Measurements from ENCODE around the gene SLFN11. TPM values are rescaled to one million over a fixed set of nuclear protein-coding genes. Genes with fewer than 3 reads are reported as not detected.
A peak's percentile ranks its signal among the peaks of the same experiment; 100 is the strongest.
"Not testable (repeated sequence)": the region's sequence is repeated elsewhere in the genome, so short reads cannot be mapped to it uniquely, and the experiment has no call there.

The SLFN11 gene
- total and polyA plus RNA-seq, 2 experiments from 2014 or later = 2.5 to 8.3 TPM

DNA sequence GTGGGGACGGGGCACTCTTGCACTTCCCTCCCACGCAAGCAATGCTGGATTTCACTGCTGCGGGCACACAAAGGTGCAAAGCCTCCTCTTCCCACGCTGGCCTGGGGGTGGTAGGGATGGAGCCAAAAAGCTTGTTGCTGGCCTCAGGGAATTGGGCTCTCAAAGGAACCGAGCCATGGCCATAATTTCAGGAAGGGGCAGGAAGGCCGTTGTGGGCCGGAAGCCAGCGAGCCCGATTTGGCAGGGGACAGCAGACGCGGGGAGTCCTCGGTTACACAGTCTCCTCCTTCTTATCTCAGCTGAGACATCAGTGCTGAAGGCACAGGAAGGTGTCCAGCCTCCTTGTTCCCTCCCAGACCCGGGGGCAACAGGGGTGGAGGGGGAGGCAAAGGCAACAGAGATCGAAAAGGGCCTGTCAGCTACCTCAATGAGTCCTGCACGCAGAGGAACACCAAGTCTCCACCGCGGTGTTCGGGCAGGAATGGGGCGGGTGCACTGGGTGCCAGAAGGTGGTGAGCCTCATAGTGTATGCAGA lies 59.5 kb downstream of the SLFN11 start:
- DNase-seq (ENCODE audit: low spot score) = no peak
- TF ChIP-seq, protein P1, sequence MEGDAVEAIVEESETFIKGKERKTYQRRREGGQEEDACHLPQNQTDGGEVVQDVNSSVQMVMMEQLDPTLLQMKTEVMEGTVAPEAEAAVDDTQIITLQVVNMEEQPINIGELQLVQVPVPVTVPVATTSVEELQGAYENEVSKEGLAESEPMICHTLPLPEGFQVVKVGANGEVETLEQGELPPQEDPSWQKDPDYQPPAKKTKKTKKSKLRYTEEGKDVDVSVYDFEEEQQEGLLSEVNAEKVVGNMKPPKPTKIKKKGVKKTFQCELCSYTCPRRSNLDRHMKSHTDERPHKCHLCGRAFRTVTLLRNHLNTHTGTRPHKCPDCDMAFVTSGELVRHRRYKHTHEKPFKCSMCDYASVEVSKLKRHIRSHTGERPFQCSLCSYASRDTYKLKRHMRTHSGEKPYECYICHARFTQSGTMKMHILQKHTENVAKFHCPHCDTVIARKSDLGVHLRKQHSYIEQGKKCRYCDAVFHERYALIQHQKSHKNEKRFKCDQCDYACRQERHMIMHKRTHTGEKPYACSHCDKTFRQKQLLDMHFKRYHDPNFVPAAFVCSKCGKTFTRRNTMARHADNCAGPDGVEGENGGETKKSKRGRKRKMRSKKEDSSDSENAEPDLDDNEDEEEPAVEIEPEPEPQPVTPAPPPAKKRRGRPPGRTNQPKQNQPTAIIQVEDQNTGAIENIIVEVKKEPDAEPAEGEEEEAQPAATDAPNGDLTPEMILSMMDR (IDR thresholded peaks at IDR 0.05; ENCODE audit: poor library complexity) = no peak
- TF ChIP-seq EZH2 (IDR thresholded peaks at IDR 0.05; ENCODE audit: borderline replicate concordance) = no peak
- no peak for TF ChIP-seq EZH2phosphoT487 (IDR thresholded peaks at IDR 0.05; ENCODE audit: low read depth, severe bottlenecking, unreplicated experiment)
- H3K27me3 ChIP-seq = peaks cover 6% of the 10 kb centered on the region
- H3K4me3 ChIP-seq = no peak overlapping the region
- no peaks in the 10 kb centered on the region for H3K9me3 ChIP-seq (ENCODE audit: low read depth)
- no peaks in the 10 kb centered on the region for H3K36me3 ChIP-seq (replicated peaks; ENCODE audit: insufficient read depth, low read depth)
- no peak overlapping the region for H3K4me2 ChIP-seq
- H3K9me2 ChIP-seq (replicated peaks; ENCODE audit: insufficient read depth) = no peaks in the 10 kb centered on the region
- no peaks in the 10 kb centered on the region for H3K79me2 ChIP-seq
- no peaks in the 10 kb centered on the region for H3K4me1 ChIP-seq (ENCODE audit: insufficient read depth)
- H3K27ac ChIP-seq = no peak overlapping the region
- H4K20me1 ChIP-seq (ENCODE audit: insufficient read depth, poor library complexity, severe bottlenecking) = no peaks in the 10 kb centered on the region
- WGBS (ENCODE audit: low lambda C conversion rate, missing lambda C conversion rate) = 63% methylated on average over 19 of the region's 19 CpGs
- H2AFZ ChIP-seq = no peak overlapping the region

GRCh38 chr17:35312790-35313711 lies 60.4 kb downstream of the SLFN11 start:
- Histone ChIP-seq H3K79me2 (no peaks in the 10 kb centered on the region), H3K9me3 (ENCODE audit: low read depth) (no peaks in the 10 kb centered on the region), H3K27ac (no peak overlapping the region), H3K4me1 (ENCODE audit: insufficient read depth) (no peaks in the 10 kb centered on the region), H3K4me3 (no peak overlapping the region), H4K20me1 (ENCODE audit: insufficient read depth, poor library complexity, severe bottlenecking) (no peaks in the 10 kb centered on the region), H3K4me2 (peak overlapping the region; percentile 66), H2AFZ (peak overlapping the region; percentile 55), H3K27me3 (peaks cover 6% of the 10 kb centered on the region), H3K36me3 (replicated peaks; ENCODE audit: insufficient read depth, low read depth) (no peaks in the 10 kb centered on the region), H3K9me2 (replicated peaks; ENCODE audit: insufficient read depth) (no peaks in the 10 kb centered on the region)
- peak; percentile 77 for DNase-seq (ENCODE audit: low spot score)
- TF ChIP-seq EZH2phosphoT487 (IDR thresholded peaks at IDR 0.05; ENCODE audit: low read depth, severe bottlenecking, unreplicated experiment) = no peak
- TF ChIP-seq, protein P1 (IDR thresholded peaks at IDR 0.05; ENCODE audit: poor library complexity) = peak; percentile 88
- WGBS (ENCODE audit: low lambda C conversion rate, missing lambda C conversion rate) = 53% methylated on average over 20 of the region's 20 CpGs

DNA sequence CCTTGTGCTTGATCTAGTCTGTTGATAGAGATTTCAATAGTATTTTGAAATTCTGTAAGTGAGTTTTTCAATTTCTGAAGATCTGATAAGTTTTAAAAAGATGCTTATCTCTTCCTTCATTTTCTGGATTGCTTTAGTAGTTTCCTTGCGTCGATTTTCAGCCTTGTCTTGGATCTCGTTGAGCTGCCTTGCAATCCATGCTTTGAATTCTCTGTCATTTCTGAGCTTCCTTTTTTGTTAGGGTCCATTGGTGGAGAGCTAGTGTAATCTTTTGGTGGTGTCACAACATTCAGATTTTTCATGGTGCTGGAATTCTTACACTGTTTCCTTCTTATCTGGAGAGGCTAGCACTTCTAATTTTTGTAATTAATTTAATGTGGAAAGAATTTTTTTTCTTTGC lies 61.1 kb downstream of the SLFN11 start:
- 71% methylated on average over 3 of the region's 3 CpGs for WGBS (ENCODE audit: low lambda C conversion rate, missing lambda C conversion rate)
- no peak overlapping the region for H3K4me2 ChIP-seq

GRCh38 chr17:35309345-35309744 lies 64.1 kb downstream of the SLFN11 start:
- H3K9me3 ChIP-seq (ENCODE audit: low read depth); H3K36me3 ChIP-seq (replicated peaks; ENCODE audit: insufficient read depth, low read depth); H3K4me2 ChIP-seq; H3K4me1 ChIP-seq (ENCODE audit: insufficient read depth); DNase-seq (ENCODE audit: low spot score); H3K79me2 ChIP-seq; H2AFZ ChIP-seq; H3K27ac ChIP-seq; H4K20me1 ChIP-seq (ENCODE audit: insufficient read depth, poor library complexity, severe bottlenecking); H3K4me3 ChIP-seq; H3K27me3 ChIP-seq; H3K9me2 ChIP-seq (replicated peaks; ENCODE audit: insufficient read depth): not testable (repeated sequence)
- WGBS (ENCODE audit: low lambda C conversion rate, missing lambda C conversion rate) = 75% methylated on average over 3 of the region's 3 CpGs

More for the DNA sequence above, 61.1 kb downstream of the SLFN11 start:
- Histone ChIP-seq H4K20me1 (ENCODE audit: insufficient read depth, poor library complexity, severe bottlenecking) (no peaks in the 10 kb centered on the region), H3K9me3 (ENCODE audit: low read depth) (no peaks in the 10 kb centered on the region), H2AFZ (no peak overlapping the region), H3K27ac (no peak overlapping the region), H3K9me2 (replicated peaks; ENCODE audit: insufficient read depth) (no peaks in the 10 kb centered on the region), H3K4me3 (no peak overlapping the region), H3K4me1 (ENCODE audit: insufficient read depth) (no peaks in the 10 kb centered on the region), H3K27me3 (peaks cover 4% of the 10 kb centered on the region), H3K79me2 (no peaks in the 10 kb centered on the region), H3K36me3 (replicated peaks; ENCODE audit: insufficient read depth, low read depth) (no peaks in the 10 kb centered on the region)
- DNase-seq (ENCODE audit: low spot score) = no peak
- no peak for TF ChIP-seq EZH2phosphoT487 (IDR thresholded peaks at IDR 0.05; ENCODE audit: low read depth, severe bottlenecking, unreplicated experiment)
- TF ChIP-seq, protein P1 (IDR thresholded peaks at IDR 0.05; ENCODE audit: poor library complexity) = no peak
- TF ChIP-seq EZH2 (IDR thresholded peaks at IDR 0.05; ENCODE audit: borderline replicate concordance) = no peak

Data from hepatocyte (in vitro differentiated cells).